Pancreas (tissue), 10 donors: ENCODE data around the gene NUDT4. TPM values are rescaled to one million over a fixed set of nuclear protein-coding genes. Genes with fewer than 3 reads are reported as not detected.

Experiments used
- ATAC-seq, 4 donors: fragments of 200-7000 bp; cut with Tn5 transposase; one replicate each; pipeline versions ENCODE4 v1.8.0 to v1.9.1; 2020; ENCODE audit warnings: mild to moderate bottlenecking in 4 of 4, moderate library complexity in 4 of 4
- DNase-seq, 6 donors: peaks; one replicate each; pipeline ENCODE4 v3.0.0-alpha.2; 2020
- FAIRE-seq: peaks from 2 replicates; lab custom pipeline; 2012; peaks lifted over from hg19 to GRCh38; lab: Jason Lieb, UNC
- H3K27ac ChIP-seq, 4 donors: fragments of 200-600 bp; sonication (generic); 1 replicate in 3 of 4; 2 replicates in 1 of 4; pipeline versions ENCODE4 v1.5.0 to v1.8.0; 2020
- H3K27me3 ChIP-seq, 4 donors: fragments of 200-600 bp; one replicate each; pipeline ENCODE4 v1.8.0; 2021
- H3K36me3 ChIP-seq, 3 donors: fragments of 200-600 bp; sonication (generic) in 1 of 3; one replicate each; pipeline versions ENCODE4 v1.5.0 to v1.8.0; 2020 to 2021
- H3K4me1 ChIP-seq, 3 donors: fragments of 200-600 bp; one replicate each; pipeline ENCODE4 v1.8.0; 2021
- H3K4me3 ChIP-seq, 4 donors: fragments of 200-600 bp; sonication (generic) in 2 of 4; one replicate each; pipeline versions ENCODE4 v1.5.0 to v1.8.0; 2020 to 2021
- H3K9me3 ChIP-seq, 4 donors: fragments of 200-600 bp; one replicate each; pipeline ENCODE4 v1.8.0; 2021
- WGBS, 2 donors: extraction: QIAGEN DNeasy Blood & Tissue Kit; methylation state at CpG; one replicate each; pipeline ENCODE4 v1.1.7; 2013; 5-methylcytosine and 5-hydroxymethylcytosine counted together
- intact Hi-C, 3 donors: fragments of 100-400 bp; cut with DNase I; formaldehyde crosslinking; loops; one replicate each; pipeline versions ENCODE4 v1.11.1 to v1.14.2; 2022
- polyA plus RNA-seq, 2 donors: library from polyadenylated mRNA; stranded (reverse); fragments of 200-250 nt; gene quantifications; one replicate each; pipeline ENCODE4 v1.2.3, GENCODE V29; 2013
- total RNA-seq, 6 donors: library from RNA; stranded (reverse); fragmentation: NEBNext Ultra II Directional in 4 of 6; extraction: Animal tissue kit (Norgen Biotek cat#: 25700) in 4 of 6; gene quantifications; one replicate each; pipeline versions ENCODE4 v1.2.1 to v1.2.4, GENCODE V29; 2021 to 2023
- TF ChIP-seq, protein P1 (sequence below), 4 donors: fragments of 200-600 bp; sonication (generic) in 3 of 4; IDR thresholded peaks; one replicate each; pipeline versions ENCODE4 v1.5.0 to v1.8.0; 2021; ENCODE audit warnings: antibody characterized with exemption in 4 of 4
- donor health status: healthy with polysubstance abuse.
- donor health status: DM: no; HTN: no; CAD: no; lungs with moderate emphysema.
- donor health status: DM: no; HTN: no; CAD: no.
- donor health status: control.
- donor health status: control.
- donor health status: Bipolar disorder and iron deficiency.
- donor health status: DM: yes; HTN: yes; CAD: no.
- donor health status: DM: no; HTN: no; CAD: no.
- donor health status: DM: no; HTN: no; CAD: no.
- donor health status: DM: yes; HTN: yes; CAD: no.

NUDT4 gene
- total and polyA plus RNA-seq, 8 donors, result 16.0 to 77.5 (median 45.5) TPM

DNA sequence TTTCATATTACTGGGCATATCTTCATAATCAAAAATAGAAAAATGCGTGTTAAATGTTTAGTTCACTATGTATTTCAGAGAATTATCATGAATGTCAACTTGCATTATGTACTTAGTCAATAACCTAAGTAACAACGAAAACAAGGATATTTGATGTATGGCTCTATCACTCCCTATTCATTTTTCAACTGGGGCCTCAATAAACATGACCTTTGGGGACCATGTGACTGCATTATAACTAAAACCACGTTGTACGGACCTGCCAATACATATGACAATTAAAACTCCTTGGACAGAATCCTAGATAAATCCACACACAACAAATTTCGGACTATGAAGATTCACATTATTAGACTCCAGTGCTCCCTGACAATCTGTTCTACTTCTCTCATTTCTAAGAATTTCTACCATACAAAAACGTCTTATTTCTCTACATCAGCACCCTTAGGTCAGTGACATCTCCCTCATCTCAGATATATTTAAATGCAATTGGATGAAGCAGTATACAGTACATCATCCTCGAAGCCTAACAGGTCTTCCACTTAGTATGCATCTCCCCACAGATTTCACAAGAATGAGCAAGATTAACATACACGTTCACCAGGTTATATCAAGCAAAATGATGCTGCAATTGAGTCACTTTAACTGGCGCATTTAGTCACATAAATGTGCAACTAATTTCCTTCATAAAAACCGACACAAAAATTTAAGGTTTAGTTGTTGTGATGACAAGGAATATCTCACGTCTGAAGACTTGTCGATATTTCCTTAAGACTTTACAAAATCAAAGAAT is 62.5 kb downstream of the NUDT4 start:
- Histone ChIP-seq H3K36me3 (no peaks in the 10 kb centered on the region), H3K27me3 (no peaks in the 10 kb centered on the region), H3K27ac (no peak overlapping the region), H3K4me1 (peaks cover 0 to 19% (median 19%) of the 10 kb centered on the region in 3 donors), H3K9me3 (no peaks in the 10 kb centered on the region), H3K4me3 (peak overlapping the region in 3 of 4 donors; percentile 74 to 93 (median 87))
- intact Hi-C loops, result no loop called here
- FAIRE-seq (no peak), ATAC-seq (no peak), DNase-seq (no peak)
- 13 to 14% methylated on average over 12 of the region's 12 CpGs for WGBS, 2 donors
- TF ChIP-seq, protein P1, sequence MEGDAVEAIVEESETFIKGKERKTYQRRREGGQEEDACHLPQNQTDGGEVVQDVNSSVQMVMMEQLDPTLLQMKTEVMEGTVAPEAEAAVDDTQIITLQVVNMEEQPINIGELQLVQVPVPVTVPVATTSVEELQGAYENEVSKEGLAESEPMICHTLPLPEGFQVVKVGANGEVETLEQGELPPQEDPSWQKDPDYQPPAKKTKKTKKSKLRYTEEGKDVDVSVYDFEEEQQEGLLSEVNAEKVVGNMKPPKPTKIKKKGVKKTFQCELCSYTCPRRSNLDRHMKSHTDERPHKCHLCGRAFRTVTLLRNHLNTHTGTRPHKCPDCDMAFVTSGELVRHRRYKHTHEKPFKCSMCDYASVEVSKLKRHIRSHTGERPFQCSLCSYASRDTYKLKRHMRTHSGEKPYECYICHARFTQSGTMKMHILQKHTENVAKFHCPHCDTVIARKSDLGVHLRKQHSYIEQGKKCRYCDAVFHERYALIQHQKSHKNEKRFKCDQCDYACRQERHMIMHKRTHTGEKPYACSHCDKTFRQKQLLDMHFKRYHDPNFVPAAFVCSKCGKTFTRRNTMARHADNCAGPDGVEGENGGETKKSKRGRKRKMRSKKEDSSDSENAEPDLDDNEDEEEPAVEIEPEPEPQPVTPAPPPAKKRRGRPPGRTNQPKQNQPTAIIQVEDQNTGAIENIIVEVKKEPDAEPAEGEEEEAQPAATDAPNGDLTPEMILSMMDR (IDR thresholded peaks at IDR 0.05), result no peak

DNA sequence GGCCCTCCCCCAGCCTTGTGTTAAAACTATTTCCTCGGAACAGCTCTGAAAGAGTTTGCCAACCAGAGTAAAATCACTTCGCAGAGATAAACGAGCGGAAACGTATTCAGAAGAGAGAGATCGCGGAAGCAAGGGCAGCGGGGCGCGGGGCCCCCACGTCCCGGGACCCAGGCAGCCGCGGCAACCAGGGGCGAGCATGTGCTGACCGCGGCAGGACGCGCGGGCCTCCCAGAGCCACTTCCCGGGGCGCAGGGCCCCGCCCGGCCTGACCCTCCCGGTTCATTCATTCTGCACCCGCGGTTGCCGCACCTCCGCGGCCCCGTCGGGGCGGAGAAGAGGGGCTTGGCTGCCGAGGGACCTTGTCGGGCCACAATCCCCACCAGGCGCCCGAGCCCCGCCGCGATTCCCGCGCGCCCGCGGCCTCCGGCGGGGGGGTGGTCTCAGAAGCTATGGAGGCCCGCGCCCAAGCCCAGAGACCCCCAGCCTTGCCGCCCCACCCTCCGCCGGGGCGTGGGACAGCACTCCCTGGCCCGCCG is 63.4 kb downstream of the NUDT4 start:
- peak in 5 of 6 donors; percentile 10 to 82 (median 32) for DNase-seq
- Histone ChIP-seq H3K4me1 (peaks cover 0 to 19% (median 19%) of the 10 kb centered on the region in 3 donors), H3K27me3 (no peaks in the 10 kb centered on the region), H3K4me3 (peak overlapping the region; percentile 74 to 99 (median 90)), H3K9me3 (no peaks in the 10 kb centered on the region), H3K27ac (peak overlapping the region; percentile 83 to 89 (median 84)), H3K36me3 (no peaks in the 10 kb centered on the region)
- TF ChIP-seq, protein P1 (IDR thresholded peaks at IDR 0.05), result no peak
- WGBS, 2 donors, result 0 to 1% methylated on average over 28 to 55 of the region's 55 CpGs
- FAIRE-seq, result no peak
- intact Hi-C loops, result no loop called here
- ATAC-seq, result peak; percentile 5 to 39 (median 14)

DNA sequence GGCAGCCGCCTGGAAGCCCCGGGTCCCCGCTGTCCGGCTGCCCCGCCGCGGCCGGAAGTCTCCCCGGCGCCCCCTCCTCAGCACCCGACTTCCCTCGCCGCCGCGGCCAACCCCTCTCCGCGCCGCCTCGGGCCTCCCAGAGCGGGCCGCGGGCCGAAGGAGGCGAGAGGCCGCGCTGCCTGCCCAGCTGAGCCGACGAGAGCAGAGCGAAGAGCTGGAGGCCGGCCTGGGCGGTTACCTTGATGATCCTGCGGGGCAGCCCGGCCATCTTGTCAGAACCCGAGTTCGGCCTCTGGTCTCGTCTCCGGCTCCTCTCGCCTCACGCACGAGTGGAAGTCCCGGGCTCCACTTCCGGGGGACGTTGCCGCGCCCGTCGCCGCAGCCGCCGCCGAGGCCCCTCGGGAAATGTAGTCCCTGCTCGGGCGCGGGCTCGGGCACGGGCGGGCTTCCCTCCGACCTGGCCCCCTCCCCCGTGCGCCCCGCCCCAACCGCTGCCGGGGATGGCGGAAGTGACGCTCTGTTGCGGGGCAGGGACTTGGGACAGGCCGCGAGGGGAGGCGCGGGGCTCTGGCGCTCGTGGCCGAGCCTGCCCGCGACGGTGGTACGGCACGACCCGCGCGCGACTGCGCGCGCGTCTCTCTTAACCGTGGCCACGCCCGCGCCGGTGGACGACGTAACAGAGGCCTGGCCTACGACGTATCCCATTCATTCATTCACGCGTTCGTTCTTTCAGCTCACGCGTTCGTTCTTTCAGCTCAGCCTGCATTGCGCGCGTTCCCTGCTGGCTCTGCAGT is 64.1 kb downstream of the NUDT4 start, which contains the start of gene UBE2N:
UBE2N (minus strand) TSS at position 331 of the 794 bp plus-strand sequence; CDS start at position 268, 63 bp downstream.
- no peaks in the 10 kb centered on the region for H3K9me3 ChIP-seq
- WGBS, 2 donors, result 0% methylated on average over 89 to 105 of the region's 105 CpGs
- no peaks in the 10 kb centered on the region for H3K36me3 ChIP-seq
- no peaks in the 10 kb centered on the region for H3K27me3 ChIP-seq
- intact Hi-C loops, result no loop called here
- ATAC-seq (peak; percentile 96 to 97 (median 96)), FAIRE-seq (no peak), DNase-seq (peak; percentile 95 to 98 (median 96))
- H3K27ac ChIP-seq, result peak within 1 kb of the TSS; percentile 83 to 89 (median 84)
- peaks cover 0 to 19% (median 19%) of the 10 kb centered on the region in 3 donors for H3K4me1 ChIP-seq
- H3K4me3 ChIP-seq, result peak within 1 kb of the TSS; percentile 74 to 99 (median 90)
- TF ChIP-seq, protein P1 (IDR thresholded peaks at IDR 0.05), result no peak

DNA sequence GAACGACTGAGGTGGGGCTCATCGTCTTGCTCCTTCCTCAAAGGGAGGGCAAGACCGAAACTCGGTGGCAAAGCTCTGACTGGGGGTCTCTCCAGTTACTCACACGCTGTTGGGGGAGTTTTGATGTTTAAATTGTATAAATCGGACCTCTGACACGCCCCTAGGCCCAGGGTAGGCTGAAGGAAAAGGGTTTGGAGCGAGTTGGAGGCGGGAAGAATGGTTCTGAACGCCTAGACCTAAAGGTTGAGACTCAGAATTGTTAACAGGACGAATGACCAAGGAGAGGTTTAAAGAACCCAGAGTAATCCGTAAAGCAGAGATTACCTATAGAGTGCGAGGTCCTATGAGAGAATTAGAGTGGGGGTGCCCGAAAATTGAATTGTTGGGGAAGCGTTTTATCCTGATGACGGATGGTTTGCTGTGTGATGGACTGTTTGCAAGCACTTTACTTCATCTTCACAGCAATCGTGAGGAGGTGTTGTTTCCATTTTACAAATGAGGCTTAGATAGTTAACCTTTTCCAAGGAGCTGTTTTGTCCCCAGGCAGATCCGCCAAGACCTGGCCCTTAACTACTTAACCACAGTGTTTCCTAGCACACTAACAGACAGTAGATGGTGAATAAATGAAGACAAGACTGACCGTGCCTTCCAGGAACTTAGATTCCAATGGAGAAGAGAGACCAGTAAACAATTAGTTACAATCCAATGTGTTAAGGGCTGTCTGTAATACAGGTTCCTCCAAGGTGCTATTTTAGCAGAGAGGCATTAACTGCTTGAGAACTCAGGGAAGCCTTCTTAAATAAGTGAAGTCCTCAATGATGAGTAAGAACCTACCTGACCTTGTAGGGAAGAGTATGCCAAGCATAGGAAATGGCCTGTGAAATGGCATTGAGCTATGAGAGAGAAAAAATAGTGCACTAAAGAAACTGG is 65.0 kb downstream of the NUDT4 start:
- Histone ChIP-seq H3K27me3 (no peaks in the 10 kb centered on the region), H3K4me3 (peak overlapping the region; percentile 74 to 99 (median 90)), H3K4me1 (peaks cover 0 to 19% (median 19%) of the 10 kb centered on the region in 3 donors), H3K36me3 (no peaks in the 10 kb centered on the region), H3K9me3 (no peaks in the 10 kb centered on the region), H3K27ac (peak overlapping the region; percentile 83 to 89 (median 84))
- 4 to 6% methylated on average over 19 of the region's 19 CpGs for WGBS, 2 donors
- peak; percentile 1 to 10 (median 4) for ATAC-seq
- no peak for DNase-seq
- TF ChIP-seq, protein P1 (IDR thresholded peaks at IDR 0.05), result no peak
- FAIRE-seq, result no peak
- intact Hi-C loops, result no loop called here
